ENCODE data around the gene C16orf74. TPM values are rescaled to one million over a fixed set of nuclear protein-coding genes. Genes with fewer than 3 reads are reported as not detected.

C16orf74 gene
- total and polyA plus RNA-seq, 2 of the 13 experiments (the other 11 are each of a cell fraction or from before 2014, with no cell fraction given), result 0.13 to 0.29 TPM

DNA sequence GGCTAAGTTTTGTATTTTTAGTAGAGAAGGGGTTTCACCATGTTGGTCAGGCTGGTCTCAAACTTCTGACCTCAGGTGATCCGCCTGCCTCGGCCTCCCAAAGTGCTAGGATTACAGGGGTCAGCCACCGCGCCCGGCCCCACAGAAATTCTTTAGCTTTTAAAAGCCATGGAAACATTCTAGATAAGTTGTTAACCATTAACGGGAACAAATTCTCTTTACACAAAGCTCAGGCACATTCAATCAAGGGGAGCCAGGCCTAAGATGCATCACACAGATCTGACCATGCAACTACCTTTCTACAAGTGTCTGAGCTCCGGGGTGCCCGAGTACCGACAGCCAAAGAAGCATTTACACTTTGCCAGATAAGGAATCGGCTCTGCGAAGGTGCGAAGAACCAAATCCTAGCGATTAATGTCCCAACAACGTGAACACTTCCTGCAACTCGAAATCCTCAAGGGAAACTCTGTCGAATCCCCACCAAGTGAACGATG, 47.4 kb upstream of the C16orf74 start:
- no peaks in the 10 kb centered on the region; a peak in 1 of 5 replicates for H3K27me3 ChIP-seq (ENCODE audit: control insufficient read depth in 1 of 2, insufficient read depth in 2 of 2, low read length in 2 of 2)
- FAIRE-seq, result peak; percentile 34
- H3K27ac ChIP-seq (ENCODE audit: extremely low read length, insufficient read depth, low read length), result peak overlapping the region; percentile 92
- H3K4me2 ChIP-seq (ENCODE audit: low read depth, low read length), result peak overlapping the region; percentile 87
- DNase-seq (ENCODE audit: low spot score), result peak; percentile 77
- H3K9me3 ChIP-seq (ENCODE audit: low read length), result no peaks in the 10 kb centered on the region
- H3K4me1 ChIP-seq (ENCODE audit: insufficient read depth, low read length), result peaks cover 45% of the 10 kb centered on the region
- peaks cover 27 to 57% of the 10 kb centered on the region in 2 experiments for H3K36me3 ChIP-seq (replicated peaks in 1 of 2; ENCODE audit: control insufficient read depth in 1 of 2, insufficient read depth in 2 of 2, low read length in 2 of 2)
- CTCF ChIA-PET (ENCODE audit: low intra/inter-chr PET ratio, low total read pairs), result no interaction called here
- POLR2A ChIA-PET, result interaction anchor here (0.6 to 0.9 kb wide), 3 partner anchors 9 to 50 kb away, joined by 3 to 5 read pairs (median 3); no protein-coding TSS in a partner anchor
- H2AFZ ChIP-seq (ENCODE audit: low read length), result no peak overlapping the region
- WGBS (ENCODE audit: low lambda C conversion rate), result 1% methylated on average over 15 of the region's 17 CpGs
- peak overlapping the region; percentile 85 to 100 (median 89) for H3K4me3 ChIP-seq (replicated peaks in 1 of 3; ENCODE audit: insufficient read depth in 1 of 3, low read depth in 2 of 3, low read length in 3 of 3)
- H4K20me1 ChIP-seq (ENCODE audit: insufficient read depth, low read length), result peaks cover 20% of the 10 kb centered on the region
- H3K9ac ChIP-seq (ENCODE audit: insufficient read depth, low read depth, low read length), result peak overlapping the region; percentile 97
- ATAC-seq, result peak; percentile 45
- BruUV-seq (replicated peaks), result no TSS peak
- in situ Hi-C loops (cut with HindIII; ENCODE audit: extremely low pct_ligation_motif_present, low pct_unique_long_range_greater_than_20kb), result no loop called here
- intact Hi-C loops (cut with micrococcal nuclease; ENCODE audit: unreplicated experiment), result no loop called here
- peaks cover 87% of the 10 kb centered on the region for H3K79me2 ChIP-seq (ENCODE audit: insufficient read depth, low read length)
- no peak for TF ChIP-seq SRSF4 (IDR thresholded peaks at IDR 0.05; ENCODE audit: low read depth, low read length, poor library complexity, severe bottlenecking)
- no peak for TF ChIP-seq CCAR2 (optimal IDR thresholded peaks at IDR 0.05; ENCODE audit: low read depth, low read length)
- 0 out of 2 replicates have a peak, but pooled peaks have one; percentile 16 for TF ChIP-seq CCDC6 (CRISPR knock-in tag; IDR thresholded peaks at IDR 0.05)
- TF ChIP-seq NR2F6 (IDR thresholded peaks at IDR 0.05), result no peak
- peak; percentile 69; the same call in 1 of the 2 replicates for TF ChIP-seq NR2F6 (CRISPR knock-in tag; IDR thresholded peaks at IDR 0.05)
- TF ChIP-seq, protein P1, sequence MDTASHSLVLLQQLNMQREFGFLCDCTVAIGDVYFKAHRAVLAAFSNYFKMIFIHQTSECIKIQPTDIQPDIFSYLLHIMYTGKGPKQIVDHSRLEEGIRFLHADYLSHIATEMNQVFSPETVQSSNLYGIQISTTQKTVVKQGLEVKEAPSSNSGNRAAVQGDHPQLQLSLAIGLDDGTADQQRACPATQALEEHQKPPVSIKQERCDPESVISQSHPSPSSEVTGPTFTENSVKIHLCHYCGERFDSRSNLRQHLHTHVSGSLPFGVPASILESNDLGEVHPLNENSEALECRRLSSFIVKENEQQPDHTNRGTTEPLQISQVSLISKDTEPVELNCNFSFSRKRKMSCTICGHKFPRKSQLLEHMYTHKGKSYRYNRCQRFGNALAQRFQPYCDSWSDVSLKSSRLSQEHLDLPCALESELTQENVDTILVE (CRISPR knock-in tag; IDR thresholded peaks at IDR 0.05), result 0 out of 2 replicates have a peak, but pooled peaks have one; percentile 26
- TF ChIP-seq ZNF343 (CRISPR knock-in tag; IDR thresholded peaks at IDR 0.05), result 0 out of 2 replicates have a peak, but pooled peaks have one; percentile 2
- TF ChIP-seq, protein P2, sequence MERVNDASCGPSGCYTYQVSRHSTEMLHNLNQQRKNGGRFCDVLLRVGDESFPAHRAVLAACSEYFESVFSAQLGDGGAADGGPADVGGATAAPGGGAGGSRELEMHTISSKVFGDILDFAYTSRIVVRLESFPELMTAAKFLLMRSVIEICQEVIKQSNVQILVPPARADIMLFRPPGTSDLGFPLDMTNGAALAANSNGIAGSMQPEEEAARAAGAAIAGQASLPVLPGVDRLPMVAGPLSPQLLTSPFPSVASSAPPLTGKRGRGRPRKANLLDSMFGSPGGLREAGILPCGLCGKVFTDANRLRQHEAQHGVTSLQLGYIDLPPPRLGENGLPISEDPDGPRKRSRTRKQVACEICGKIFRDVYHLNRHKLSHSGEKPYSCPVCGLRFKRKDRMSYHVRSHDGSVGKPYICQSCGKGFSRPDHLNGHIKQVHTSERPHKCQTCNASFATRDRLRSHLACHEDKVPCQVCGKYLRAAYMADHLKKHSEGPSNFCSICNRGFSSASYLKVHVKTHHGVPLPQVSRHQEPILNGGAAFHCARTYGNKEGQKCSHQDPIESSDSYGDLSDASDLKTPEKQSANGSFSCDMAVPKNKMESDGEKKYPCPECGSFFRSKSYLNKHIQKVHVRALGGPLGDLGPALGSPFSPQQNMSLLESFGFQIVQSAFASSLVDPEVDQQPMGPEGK (CRISPR knock-in tag; IDR thresholded peaks at IDR 0.05), result peak; percentile 22; the same call in 1 of the 2 replicates
- no peak for TF ChIP-seq ZNF570 (CRISPR knock-in tag; IDR thresholded peaks at IDR 0.05; ENCODE audit: borderline replicate concordance)
- TF ChIP-seq ZNF337 (CRISPR knock-in tag; IDR thresholded peaks at IDR 0.05; ENCODE audit: borderline replicate concordance, low read depth), result 0 out of 2 replicates have a peak, but pooled peaks have one; percentile 44
- TF ChIP-seq, protein P3, sequence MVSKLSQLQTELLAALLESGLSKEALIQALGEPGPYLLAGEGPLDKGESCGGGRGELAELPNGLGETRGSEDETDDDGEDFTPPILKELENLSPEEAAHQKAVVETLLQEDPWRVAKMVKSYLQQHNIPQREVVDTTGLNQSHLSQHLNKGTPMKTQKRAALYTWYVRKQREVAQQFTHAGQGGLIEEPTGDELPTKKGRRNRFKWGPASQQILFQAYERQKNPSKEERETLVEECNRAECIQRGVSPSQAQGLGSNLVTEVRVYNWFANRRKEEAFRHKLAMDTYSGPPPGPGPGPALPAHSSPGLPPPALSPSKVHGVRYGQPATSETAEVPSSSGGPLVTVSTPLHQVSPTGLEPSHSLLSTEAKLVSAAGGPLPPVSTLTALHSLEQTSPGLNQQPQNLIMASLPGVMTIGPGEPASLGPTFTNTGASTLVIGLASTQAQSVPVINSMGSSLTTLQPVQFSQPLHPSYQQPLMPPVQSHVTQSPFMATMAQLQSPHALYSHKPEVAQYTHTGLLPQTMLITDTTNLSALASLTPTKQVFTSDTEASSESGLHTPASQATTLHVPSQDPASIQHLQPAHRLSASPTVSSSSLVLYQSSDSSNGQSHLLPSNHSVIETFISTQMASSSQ (IDR thresholded peaks at IDR 0.05; ENCODE audit: low read depth), result peak; percentile 71
- TF ChIP-seq, protein P3 (CRISPR knock-in tag; IDR thresholded peaks at IDR 0.05; ENCODE audit: borderline replicate concordance), result peak; percentile 47; the same call in 1 of the 2 replicates
- peak; percentile 44; the same call in 1 of the 2 replicates for TF ChIP-seq NCOA2 (CRISPR knock-in tag; IDR thresholded peaks at IDR 0.05)
- TF ChIP-seq ISL2 (CRISPR knock-in tag; IDR thresholded peaks at IDR 0.05), result peak; percentile 38; the same call in 1 of the 2 replicates
- TF ChIP-seq, protein P4, sequence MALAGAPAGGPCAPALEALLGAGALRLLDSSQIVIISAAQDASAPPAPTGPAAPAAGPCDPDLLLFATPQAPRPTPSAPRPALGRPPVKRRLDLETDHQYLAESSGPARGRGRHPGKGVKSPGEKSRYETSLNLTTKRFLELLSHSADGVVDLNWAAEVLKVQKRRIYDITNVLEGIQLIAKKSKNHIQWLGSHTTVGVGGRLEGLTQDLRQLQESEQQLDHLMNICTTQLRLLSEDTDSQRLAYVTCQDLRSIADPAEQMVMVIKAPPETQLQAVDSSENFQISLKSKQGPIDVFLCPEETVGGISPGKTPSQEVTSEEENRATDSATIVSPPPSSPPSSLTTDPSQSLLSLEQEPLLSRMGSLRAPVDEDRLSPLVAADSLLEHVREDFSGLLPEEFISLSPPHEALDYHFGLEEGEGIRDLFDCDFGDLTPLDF (CRISPR knock-in tag; IDR thresholded peaks at IDR 0.05), result no peak
- TF ChIP-seq ZNF333 (CRISPR knock-in tag; IDR thresholded peaks at IDR 0.05; ENCODE audit: borderline replicate concordance), result 0 out of 2 replicates have a peak, but pooled peaks have one; percentile 16
